Peyer's patch (tissue), 4 donors: ENCODE data around the gene DSCAML1.

Experiments used
- POLR2A ChIP-seq, 2 donors: fragments of 450-650 bp; IDR thresholded peaks; one replicate each; pipeline ENCODE4 v1.5.1; 2017; ENCODE audit warnings: antibody characterized with exemption in 2 of 2, mild to moderate bottlenecking in 2 of 2, moderate library complexity in 2 of 2
- TF ChIP-seq, protein P1 (sequence below), 6 experiments: fragments of 450-650 bp in 4 of 6; fragments of 200-600 bp in 2 of 6; sonication (generic) in 1 of 6; IDR thresholded peaks; one replicate each; pipeline ENCODE4 v1.5.1; 2017 to 2019; ENCODE audit warnings: antibody characterized with exemption in 6 of 6, mild to moderate bottlenecking in 3 of 6, moderate library complexity in 1 of 6

DNA sequence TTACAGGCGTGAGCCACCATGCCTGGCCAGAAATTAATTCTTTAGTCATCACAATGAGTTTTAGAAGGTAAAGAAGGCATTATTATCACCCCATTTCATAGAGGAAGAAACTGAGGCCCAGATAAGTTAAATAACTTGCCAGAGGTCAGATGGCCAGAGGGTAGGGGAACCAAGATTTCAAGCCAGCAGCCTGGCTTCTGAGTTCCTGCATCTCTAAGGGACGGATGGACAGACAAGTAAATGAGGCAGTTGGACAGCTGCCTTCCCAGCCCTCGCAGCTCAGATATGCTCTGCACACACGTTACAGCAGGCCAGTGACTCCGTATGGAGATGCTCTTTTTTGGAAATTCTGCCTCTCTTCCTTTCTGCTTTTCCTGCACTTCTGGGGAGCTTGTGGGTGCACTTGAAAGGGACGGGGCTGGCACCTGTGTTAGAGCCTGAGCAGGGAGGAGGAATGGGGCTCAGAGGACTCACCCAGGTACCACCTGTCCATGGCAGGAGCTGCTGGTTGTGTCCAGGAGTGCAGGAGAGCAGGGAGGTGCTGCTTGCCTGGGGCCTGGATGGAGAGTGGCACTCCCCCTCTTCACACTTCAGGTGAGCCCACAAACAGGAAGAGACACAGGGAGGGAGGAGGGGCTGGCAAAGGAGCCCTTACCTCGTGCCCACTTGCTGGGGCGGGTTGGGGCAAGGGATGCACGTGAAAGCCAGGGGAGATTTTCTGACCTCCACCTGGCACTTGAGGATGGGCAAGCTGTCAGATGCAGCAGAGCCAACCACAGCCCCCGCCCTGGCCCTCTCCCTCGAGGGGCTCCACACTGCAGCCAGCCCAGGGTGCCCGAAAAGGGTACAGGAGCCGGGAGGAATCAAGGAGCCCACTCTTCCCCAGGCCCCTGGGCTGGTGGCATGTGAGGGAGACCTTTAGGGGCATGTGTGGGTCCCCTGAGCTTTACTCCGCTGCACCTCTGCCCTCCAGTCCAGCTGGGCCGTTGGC lies 30.8 kb upstream of the DSCAML1 start:
- TF ChIP-seq, protein P1, sequence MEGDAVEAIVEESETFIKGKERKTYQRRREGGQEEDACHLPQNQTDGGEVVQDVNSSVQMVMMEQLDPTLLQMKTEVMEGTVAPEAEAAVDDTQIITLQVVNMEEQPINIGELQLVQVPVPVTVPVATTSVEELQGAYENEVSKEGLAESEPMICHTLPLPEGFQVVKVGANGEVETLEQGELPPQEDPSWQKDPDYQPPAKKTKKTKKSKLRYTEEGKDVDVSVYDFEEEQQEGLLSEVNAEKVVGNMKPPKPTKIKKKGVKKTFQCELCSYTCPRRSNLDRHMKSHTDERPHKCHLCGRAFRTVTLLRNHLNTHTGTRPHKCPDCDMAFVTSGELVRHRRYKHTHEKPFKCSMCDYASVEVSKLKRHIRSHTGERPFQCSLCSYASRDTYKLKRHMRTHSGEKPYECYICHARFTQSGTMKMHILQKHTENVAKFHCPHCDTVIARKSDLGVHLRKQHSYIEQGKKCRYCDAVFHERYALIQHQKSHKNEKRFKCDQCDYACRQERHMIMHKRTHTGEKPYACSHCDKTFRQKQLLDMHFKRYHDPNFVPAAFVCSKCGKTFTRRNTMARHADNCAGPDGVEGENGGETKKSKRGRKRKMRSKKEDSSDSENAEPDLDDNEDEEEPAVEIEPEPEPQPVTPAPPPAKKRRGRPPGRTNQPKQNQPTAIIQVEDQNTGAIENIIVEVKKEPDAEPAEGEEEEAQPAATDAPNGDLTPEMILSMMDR (IDR thresholded peaks at IDR 0.05): no peak
- no peak for TF ChIP-seq POLR2A (IDR thresholded peaks at IDR 0.05)
